Choroid plexus epithelial cell (primary cell): ENCODE measurements around the gene ATAD3B.
"Not testable (repeated sequence)": the region's sequence is repeated elsewhere in the genome, so short reads cannot be mapped to it uniquely, and the experiment has no call there.

Experiments
- DNase-seq: peaks from one replicate; pipeline ENCODE4 v3.0.0-alpha.2; 2010; ENCODE audit warnings: low read depth
- H3K4me3 ChIP-seq: 2 replicates; pipeline ENCODE4 v1.5.1; 2011; ENCODE audit warnings: low read depth, mild to moderate bottlenecking, control low read depth, low read length, moderate library complexity
- CTCF ChIP-seq: conservative IDR thresholded peaks from 2 replicates; pipeline ENCODE4 v1.5.1; 2011; ENCODE audit warnings: low read depth, mild to moderate bottlenecking, control low read depth, inconsistent platforms, low read length, moderate library complexity

The ATAD3B gene

DNA sequence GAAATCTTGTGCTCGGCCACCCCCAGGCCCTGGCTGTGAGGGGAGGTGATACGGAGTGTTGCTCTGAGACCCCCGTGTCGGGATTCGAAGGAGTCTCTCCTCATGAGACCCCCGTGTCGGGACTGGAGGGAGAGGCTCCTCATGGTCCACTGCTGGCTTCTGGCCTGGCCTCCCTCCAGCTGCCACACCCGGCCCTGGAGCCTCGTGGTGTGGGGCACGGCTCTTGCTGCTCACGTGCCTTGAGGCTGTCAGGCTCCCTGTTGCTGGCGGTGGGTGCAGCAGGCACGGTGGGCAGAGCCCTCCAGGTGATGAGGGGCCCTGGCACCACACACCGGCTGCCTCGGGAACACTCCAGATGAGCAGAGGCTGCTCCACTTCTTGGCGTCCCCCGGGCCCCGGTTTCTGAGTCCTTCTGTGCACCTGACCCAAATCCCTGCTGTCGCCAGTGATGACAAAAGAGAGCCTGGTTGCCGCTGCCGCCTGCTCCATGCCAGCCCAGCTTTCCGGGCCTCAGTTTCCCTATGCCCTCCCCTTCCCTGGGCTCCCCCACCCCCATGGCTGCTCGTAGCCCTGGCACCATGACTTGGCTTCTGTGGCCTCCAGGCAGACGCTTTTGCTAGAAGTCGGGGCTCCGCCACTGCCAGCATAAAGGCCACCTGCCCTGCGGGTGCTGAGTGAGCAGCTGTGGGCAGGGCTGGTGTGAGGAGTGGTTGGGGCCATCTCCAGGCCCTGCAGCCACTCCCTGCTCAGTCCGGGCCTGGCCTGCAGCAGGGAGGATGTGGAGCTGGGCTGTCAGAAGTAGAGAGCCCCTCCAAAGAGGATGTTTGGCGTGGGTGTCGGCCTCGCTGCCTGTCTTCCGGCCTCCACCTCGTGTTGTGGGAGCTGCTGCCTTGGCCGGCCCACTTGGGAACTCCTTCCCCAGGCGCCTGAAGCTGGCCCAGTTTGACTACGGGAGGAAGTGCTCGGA lies 57.0 kb downstream of the ATAD3B start:
- TF ChIP-seq CTCF, result no peak
- no peak overlapping the region for H3K4me3 ChIP-seq
- no peak for DNase-seq

- no peak for TF ChIP-seq CTCF
- H3K4me3 ChIP-seq, result no peak overlapping the region
- no peak for DNase-seq
Measured at GRCh38 chr1:1529321-1529720, 57.8 kb downstream of the ATAD3B start.

DNA sequence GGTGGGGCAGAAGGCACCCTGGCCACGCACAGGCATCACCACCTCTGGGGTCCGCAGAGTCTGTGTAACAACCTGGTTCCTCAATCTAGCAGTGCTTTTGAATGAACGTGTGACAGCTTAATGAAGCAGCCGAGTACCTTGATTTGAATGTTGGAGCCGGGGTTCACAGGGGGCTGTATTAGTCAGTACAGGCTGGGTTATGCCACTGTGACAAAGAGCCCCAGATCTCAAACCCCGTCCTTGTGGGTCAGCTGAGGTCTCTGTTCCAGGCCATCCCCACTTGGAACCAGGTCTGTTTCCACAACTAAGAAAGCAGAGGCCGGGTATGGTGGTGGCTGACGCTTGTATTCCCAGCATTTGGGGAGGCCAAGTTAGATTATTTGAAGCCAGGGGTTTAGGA lies 58.4 kb downstream of the ATAD3B start:
- DNase-seq, result no peak
- TF ChIP-seq CTCF, result no peak
- H3K4me3 ChIP-seq, result no peak overlapping the region

GRCh38 chr1:1531947-1532346 lies 60.4 kb downstream of the ATAD3B start:
- no peak for DNase-seq
- no peak overlapping the region for H3K4me3 ChIP-seq
- TF ChIP-seq CTCF, result no peak

DNA sequence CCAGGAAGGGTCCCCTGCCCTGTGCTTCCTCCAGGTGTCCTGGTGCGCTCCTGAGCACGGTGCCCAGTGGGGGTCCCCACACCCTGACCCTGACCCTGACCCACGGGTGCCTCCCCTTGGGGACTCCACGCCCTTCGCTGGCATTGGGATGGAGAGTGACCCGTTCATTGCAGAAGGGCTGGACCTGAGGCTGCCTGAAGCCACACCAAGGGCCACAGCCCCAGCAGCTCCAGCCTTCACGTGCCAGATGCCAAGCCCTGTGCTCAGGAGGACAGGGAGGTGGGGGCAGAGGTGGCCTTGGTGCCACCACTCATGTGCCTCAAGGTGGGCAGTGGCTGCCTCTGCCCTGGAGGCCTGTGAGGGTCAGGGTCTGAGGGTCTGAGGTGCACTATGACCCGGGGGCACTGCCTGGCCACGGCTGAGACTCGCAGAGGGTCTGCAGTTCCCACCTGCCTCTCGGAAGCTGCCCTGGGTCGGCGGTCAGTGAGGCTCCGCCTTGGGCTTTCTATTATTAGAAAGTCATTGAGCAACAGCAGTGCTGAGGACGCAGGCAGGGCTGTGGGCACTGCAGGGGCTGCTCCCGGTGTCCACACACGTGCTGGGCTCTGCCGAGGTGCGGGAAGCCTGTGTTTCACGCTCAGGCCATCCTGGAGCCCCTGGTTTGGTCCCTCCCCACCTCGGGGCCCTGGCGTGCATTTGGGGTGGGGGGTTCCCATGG lies 61.8 kb downstream of the ATAD3B start:
- H3K4me3 ChIP-seq, result not testable (repeated sequence)

GRCh38 chr1:1533894-1534291 lies 62.3 kb downstream of the ATAD3B start:
- H3K4me3 ChIP-seq, DNase-seq: not testable (repeated sequence)

More for the DNA sequence above, 61.8 kb downstream of the ATAD3B start:
- not testable (repeated sequence) for DNase-seq

- no peak for DNase-seq
- TF ChIP-seq CTCF, result no peak
- H3K4me3 ChIP-seq, result no peak overlapping the region
Measured at GRCh38 chr1:1534401-1535154, 63.0 kb downstream of the ATAD3B start.
